ENCODE measurements around the gene TMEM87B.

DNA sequence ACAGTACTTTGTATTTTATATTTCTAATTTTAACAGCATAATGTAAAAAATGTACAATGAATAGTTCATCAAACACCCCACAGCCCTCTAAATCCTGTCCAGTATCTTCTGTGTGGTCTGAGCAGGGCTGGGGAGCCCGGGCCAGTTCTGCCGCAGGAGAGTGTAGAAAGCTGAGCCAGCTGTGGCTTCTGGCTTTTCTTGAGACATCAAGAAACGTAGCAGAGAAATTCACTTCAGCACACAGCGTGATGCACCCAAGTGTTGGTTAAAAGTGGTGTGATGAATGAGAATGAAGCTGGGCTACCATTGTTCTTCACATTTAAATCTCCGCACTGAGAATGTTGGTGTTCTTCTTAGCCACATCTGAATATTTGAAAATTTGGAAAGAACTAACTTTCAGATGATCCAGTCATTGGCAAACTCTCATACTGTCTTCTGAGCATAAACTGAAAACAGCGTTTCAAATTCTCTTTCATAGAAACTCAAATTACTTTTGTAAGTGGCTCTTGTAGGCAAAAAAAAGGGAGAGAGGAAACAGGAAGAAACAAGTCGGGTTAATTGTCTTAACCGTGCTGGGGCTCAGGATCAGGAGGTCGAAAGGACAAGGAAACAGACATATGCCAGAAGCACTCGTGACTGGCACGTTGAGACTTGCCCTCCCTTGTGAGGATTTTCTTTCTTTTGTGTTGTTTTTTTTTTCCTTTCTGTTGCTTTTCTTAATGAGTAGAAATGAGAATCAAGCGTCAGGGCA is 23.4 kb upstream of the TMEM87B start:
- no peak for TF ChIP-seq EZH2 (IDR thresholded peaks at IDR 0.05; ENCODE audit: borderline replicate concordance, low read depth, low read length, poor library complexity, severe bottlenecking)
- TF ChIP-seq, protein P1, sequence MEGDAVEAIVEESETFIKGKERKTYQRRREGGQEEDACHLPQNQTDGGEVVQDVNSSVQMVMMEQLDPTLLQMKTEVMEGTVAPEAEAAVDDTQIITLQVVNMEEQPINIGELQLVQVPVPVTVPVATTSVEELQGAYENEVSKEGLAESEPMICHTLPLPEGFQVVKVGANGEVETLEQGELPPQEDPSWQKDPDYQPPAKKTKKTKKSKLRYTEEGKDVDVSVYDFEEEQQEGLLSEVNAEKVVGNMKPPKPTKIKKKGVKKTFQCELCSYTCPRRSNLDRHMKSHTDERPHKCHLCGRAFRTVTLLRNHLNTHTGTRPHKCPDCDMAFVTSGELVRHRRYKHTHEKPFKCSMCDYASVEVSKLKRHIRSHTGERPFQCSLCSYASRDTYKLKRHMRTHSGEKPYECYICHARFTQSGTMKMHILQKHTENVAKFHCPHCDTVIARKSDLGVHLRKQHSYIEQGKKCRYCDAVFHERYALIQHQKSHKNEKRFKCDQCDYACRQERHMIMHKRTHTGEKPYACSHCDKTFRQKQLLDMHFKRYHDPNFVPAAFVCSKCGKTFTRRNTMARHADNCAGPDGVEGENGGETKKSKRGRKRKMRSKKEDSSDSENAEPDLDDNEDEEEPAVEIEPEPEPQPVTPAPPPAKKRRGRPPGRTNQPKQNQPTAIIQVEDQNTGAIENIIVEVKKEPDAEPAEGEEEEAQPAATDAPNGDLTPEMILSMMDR (conservative IDR thresholded peaks at IDR 0.05; ENCODE audit: low read depth, low read length): no peak

Data from A673 (cell line).